Adrenal gland (tissue), 5 donors: Measurements from ENCODE around the gene GSTK1.

ENCODE experiments used
- POLR2A ChIP-seq, 2 donors: fragments of 450-650 bp; IDR thresholded peaks; one replicate each; pipeline ENCODE4 v1.6.1; 2017; ENCODE audit warnings: antibody characterized with exemption in 2 of 2, mild to moderate bottlenecking in 2 of 2, moderate library complexity in 1 of 2
- TF ChIP-seq, protein P1 (sequence below), 6 experiments: fragments of 450-650 bp in 4 of 6; fragments of 200-600 bp in 2 of 6; sonication (generic) in 1 of 6; IDR thresholded peaks; 1 replicate in 5 of 6; 2 replicates in 1 of 6; pipeline versions ENCODE4 v1.5.1 to v1.8.0; 2016 to 2021; ENCODE audit warnings: antibody characterized with exemption in 6 of 6, mild to moderate bottlenecking in 2 of 6, moderate library complexity in 1 of 6
- donor health status: DM: no; HTN: no; CAD: no.

DNA sequence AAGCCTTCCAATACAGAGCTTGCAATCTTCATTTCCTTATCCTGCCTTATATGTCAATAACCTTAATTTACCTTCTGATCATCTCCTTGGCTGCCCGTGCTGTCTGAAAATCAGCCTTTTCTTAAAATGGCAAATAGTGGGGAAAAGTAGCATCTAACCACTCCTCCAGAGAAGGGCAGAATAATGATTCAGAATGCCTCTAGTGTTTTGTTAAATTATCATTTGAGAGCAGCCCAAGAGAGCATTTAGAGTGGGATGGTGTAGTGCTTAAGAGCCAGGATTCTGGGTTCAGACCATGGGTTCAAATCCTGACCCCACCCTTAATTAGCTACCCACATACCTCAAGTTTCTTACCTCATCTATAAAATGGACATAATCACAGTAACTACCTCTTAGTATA is 16.9 kb downstream of the GSTK1 start:
- TF ChIP-seq, protein P1, sequence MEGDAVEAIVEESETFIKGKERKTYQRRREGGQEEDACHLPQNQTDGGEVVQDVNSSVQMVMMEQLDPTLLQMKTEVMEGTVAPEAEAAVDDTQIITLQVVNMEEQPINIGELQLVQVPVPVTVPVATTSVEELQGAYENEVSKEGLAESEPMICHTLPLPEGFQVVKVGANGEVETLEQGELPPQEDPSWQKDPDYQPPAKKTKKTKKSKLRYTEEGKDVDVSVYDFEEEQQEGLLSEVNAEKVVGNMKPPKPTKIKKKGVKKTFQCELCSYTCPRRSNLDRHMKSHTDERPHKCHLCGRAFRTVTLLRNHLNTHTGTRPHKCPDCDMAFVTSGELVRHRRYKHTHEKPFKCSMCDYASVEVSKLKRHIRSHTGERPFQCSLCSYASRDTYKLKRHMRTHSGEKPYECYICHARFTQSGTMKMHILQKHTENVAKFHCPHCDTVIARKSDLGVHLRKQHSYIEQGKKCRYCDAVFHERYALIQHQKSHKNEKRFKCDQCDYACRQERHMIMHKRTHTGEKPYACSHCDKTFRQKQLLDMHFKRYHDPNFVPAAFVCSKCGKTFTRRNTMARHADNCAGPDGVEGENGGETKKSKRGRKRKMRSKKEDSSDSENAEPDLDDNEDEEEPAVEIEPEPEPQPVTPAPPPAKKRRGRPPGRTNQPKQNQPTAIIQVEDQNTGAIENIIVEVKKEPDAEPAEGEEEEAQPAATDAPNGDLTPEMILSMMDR (IDR thresholded peaks at IDR 0.05) = no peak
- TF ChIP-seq POLR2A (IDR thresholded peaks at IDR 0.05) = no peak
